Progenitor cell of endocrine pancreas (in vitro differentiated cells): Measurements from ENCODE around the gene HOOK1. TPM values are rescaled to one million over a fixed set of nuclear protein-coding genes. Genes with fewer than 3 reads are reported as not detected.
"Not testable (repeated sequence)": the region's sequence is repeated elsewhere in the genome, so short reads cannot be mapped to it uniquely, and the experiment has no call there.

Experiments used
- DNase-seq: peaks from one replicate; pipeline ENCODE4 v3.0.0; 2021; ENCODE audit warnings: low spot score; ENCODE audit not compliant: unreplicated experiment
- H3K27ac Mint-ChIP-seq: 2 replicates; pipeline ENCODE4 v1.8.0; 2021; ENCODE audit warnings: mild to moderate bottlenecking, moderate library complexity, mixed read lengths
- H3K27me3 Mint-ChIP-seq: 2 replicates; pipeline ENCODE4 v1.8.0; 2021; ENCODE audit warnings: mixed read lengths
- H3K36me3 Mint-ChIP-seq: 2 replicates; pipeline ENCODE4 v1.8.0; 2022; ENCODE audit warnings: mixed read lengths; ENCODE audit not compliant: insufficient read depth
- H3K4me1 Mint-ChIP-seq: 2 replicates; pipeline ENCODE4 v1.8.0; 2021; ENCODE audit warnings: low read depth, mixed read lengths
- H3K4me3 Mint-ChIP-seq: 2 replicates; pipeline ENCODE4 v1.8.0; 2021; ENCODE audit warnings: low read depth, mild to moderate bottlenecking, moderate library complexity, mixed read lengths
- H3K9me3 Mint-ChIP-seq: 2 replicates; pipeline ENCODE4 v1.8.0; 2021; ENCODE audit warnings: low read depth, mixed read lengths
- CTCF ChIP-seq: fragments of 200-600 bp; sonication (generic); IDR thresholded peaks from one replicate; pipeline ENCODE4 v1.5.0; 2021; ENCODE audit warnings: antibody characterized with exemption, mild to moderate bottlenecking; ENCODE audit not compliant: unreplicated experiment
- total RNA-seq: library from RNA; stranded (reverse); gene quantifications from 2 replicates; pipeline ENCODE4 v1.2.1, GENCODE V29; 2021

Gene HOOK1
- total RNA-seq, 1 donor from 2014 or later, result 51.2 TPM

GRCh38 chr1:59917785-59918180 is 103.0 kb downstream of the HOOK1 start:
- no peak overlapping the region for H3K4me3 Mint-ChIP-seq
- no peak for TF ChIP-seq CTCF
- H3K4me1 Mint-ChIP-seq, result no peaks in the 10 kb centered on the region
- no peaks in the 10 kb centered on the region for H3K9me3 Mint-ChIP-seq
- no peaks in the 10 kb centered on the region for H3K36me3 Mint-ChIP-seq
- H3K27ac Mint-ChIP-seq, result no peak overlapping the region
- H3K27me3 Mint-ChIP-seq, result peaks cover 6% of the 10 kb centered on the region
- DNase-seq, result no peak

DNA sequence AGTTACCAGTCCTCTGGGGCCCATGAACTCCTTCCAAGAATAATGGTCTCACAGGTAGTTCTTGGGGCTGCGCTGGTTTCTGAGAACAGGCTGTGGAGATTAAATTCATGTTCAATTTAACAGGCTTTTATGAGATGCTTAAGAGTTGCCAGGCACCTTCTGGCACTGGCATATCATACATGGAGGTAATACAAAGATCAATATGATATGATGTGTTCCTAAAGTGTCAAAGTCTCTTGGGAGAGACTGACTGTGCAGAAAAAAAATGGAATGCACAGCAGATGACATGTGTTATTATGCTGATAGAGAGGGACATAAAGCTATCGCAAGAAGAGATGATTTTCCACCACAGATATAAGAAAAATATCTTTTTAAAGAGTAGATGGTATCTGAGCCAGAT is 105.0 kb downstream of the HOOK1 start:
- Mint-ChIP-seq H3K27ac (no peak overlapping the region), H3K4me3 (no peak overlapping the region), H3K4me1 (no peaks in the 10 kb centered on the region), H3K36me3 (no peaks in the 10 kb centered on the region), H3K27me3 (peaks cover 6% of the 10 kb centered on the region), H3K9me3 (peaks cover 8% of the 10 kb centered on the region)
- no peak for TF ChIP-seq CTCF
- no peak for DNase-seq

GRCh38 chr1:59921258-59921899 is 106.6 kb downstream of the HOOK1 start:
- not testable (repeated sequence) for H3K4me1 Mint-ChIP-seq, H3K4me3 Mint-ChIP-seq, H3K36me3 Mint-ChIP-seq, H3K27ac Mint-ChIP-seq, DNase-seq
- Mint-ChIP-seq H3K9me3 (peaks cover 10% of the 10 kb centered on the region), H3K27me3 (peaks cover 14% of the 10 kb centered on the region)

DNA sequence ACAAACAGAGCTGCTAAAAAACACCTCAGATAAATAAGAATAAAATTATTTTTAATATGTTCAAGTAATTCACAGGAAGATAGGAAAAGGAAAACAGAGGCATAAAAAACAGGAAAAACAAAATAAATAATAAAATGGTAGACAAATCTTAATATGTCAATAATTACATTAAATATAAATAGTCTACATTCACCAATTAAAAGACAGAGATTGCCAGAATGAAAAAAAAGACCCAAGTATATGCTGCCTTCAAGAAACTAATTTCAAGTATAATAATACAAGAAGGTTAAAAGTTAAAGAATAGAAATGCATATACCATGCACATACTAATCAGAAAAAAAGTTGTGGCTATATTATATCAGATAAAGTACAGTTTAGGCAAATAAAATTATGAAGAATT is 109.9 kb downstream of the HOOK1 start:
- Mint-ChIP-seq H3K27me3 (peaks cover 27% of the 10 kb centered on the region), H3K9me3 (peaks cover 10% of the 10 kb centered on the region), H3K4me3 (no peak overlapping the region), H3K4me1 (peaks cover 4% of the 10 kb centered on the region), H3K27ac (no peak overlapping the region), H3K36me3 (no peaks in the 10 kb centered on the region)
- DNase-seq, result no peak
- no peak for TF ChIP-seq CTCF

Other genes starting within 250 kb of the HOOK1 start
- gene CYP2J2, start 111.8 kb downstream of the HOOK1 start, total RNA-seq, result 0.58 and 1.0 TPM in 2 replicates